SK-N-SH treated with all-trans-retinoic acid at 6 μM for 48 hours (cell line): ENCODE results near the gene UGT1A1.

Experiments used
- ATAC-seq: fragments of 200-7000 bp; cut with Tn5 transposase; 3 replicates; pipeline ENCODE4 v1.9.1; 2020; ENCODE audit warnings: mild to moderate bottlenecking, moderate library complexity
- ARNTL ChIP-seq: fragments of 450-650 bp; formaldehyde crosslinking; IDR thresholded peaks from 2 replicates; pipeline ENCODE4 v1.5.0; 2020; ENCODE audit warnings: low read depth, mild to moderate bottlenecking, moderate library complexity, borderline replicate concordance
- BACH2 ChIP-seq: fragments of 250-450 bp; sonication (Bioruptor Pico); IDR thresholded peaks from 2 replicates; pipeline ENCODE4 v1.9.0; 2021; ENCODE audit warnings: mild to moderate bottlenecking, borderline replicate concordance
- CSDC2 ChIP-seq: fragments of 250-450 bp; sonication (Bioruptor Pico); IDR thresholded peaks from 2 replicates; pipeline ENCODE4 v1.5.0; 2020; ENCODE audit warnings: mild to moderate bottlenecking, moderate library complexity
- CSRNP3 ChIP-seq: fragments of 250-450 bp; sonication (Bioruptor Pico); IDR thresholded peaks from 2 replicates; pipeline ENCODE4 v1.5.1; 2021; ENCODE audit warnings: mild to moderate bottlenecking, moderate library complexity
- ESRRG ChIP-seq: fragments of 250-450 bp; sonication (Bioruptor Pico); IDR thresholded peaks from 2 replicates; pipeline ENCODE4 v1.6.1; 2021; ENCODE audit warnings: mild to moderate bottlenecking
- GLIS3 ChIP-seq: fragments of 250-450 bp; sonication (Bioruptor Pico); IDR thresholded peaks from 2 replicates; pipeline ENCODE4 v1.5.0; 2020; ENCODE audit warnings: mild to moderate bottlenecking, moderate library complexity
- ISL1 ChIP-seq: fragments of 250-450 bp; sonication (Bioruptor Pico); IDR thresholded peaks from 2 replicates; pipeline ENCODE4 v2.1.2; 2022; ENCODE audit warnings: mild to moderate bottlenecking, moderate library complexity
- OSR1 ChIP-seq: fragments of 250-450 bp; sonication (Bioruptor Pico); IDR thresholded peaks from 2 replicates; pipeline ENCODE4 v1.8.0; 2022; ENCODE audit warnings: moderate library complexity, mild to moderate bottlenecking, inconsistent platforms
- PATZ1 ChIP-seq: fragments of 250-450 bp; sonication (Bioruptor Pico); IDR thresholded peaks from 2 replicates; pipeline ENCODE4 v1.8.0; 2020; ENCODE audit warnings: mild to moderate bottlenecking, moderate library complexity, borderline replicate concordance
- POU6F1 ChIP-seq: fragments of 250-450 bp; sonication (Bioruptor Pico); IDR thresholded peaks from 2 replicates; pipeline ENCODE4 v1.8.0; 2021; ENCODE audit warnings: low read depth, mild to moderate bottlenecking, moderate library complexity, borderline replicate concordance
- PPARA ChIP-seq: fragments of 250-450 bp; sonication (Bioruptor Pico); IDR thresholded peaks from 2 replicates; pipeline ENCODE4 v1.5.0; 2020; ENCODE audit warnings: mild to moderate bottlenecking, borderline replicate concordance
- RARB ChIP-seq: fragments of 250-450 bp; sonication (Bioruptor Pico); IDR thresholded peaks from 2 replicates; pipeline ENCODE4 v1.8.0; 2021; ENCODE audit warnings: mild to moderate bottlenecking, moderate library complexity
- SNAI2 ChIP-seq: fragments of 250-450 bp; sonication (Bioruptor Pico); IDR thresholded peaks from 2 replicates; pipeline ENCODE4 v1.5.0; 2020; ENCODE audit warnings: mild to moderate bottlenecking, moderate library complexity
- TCF4 ChIP-seq: fragments of 250-450 bp; sonication (Bioruptor Pico); IDR thresholded peaks from 2 replicates; pipeline ENCODE4 v1.8.0; 2021; ENCODE audit warnings: mild to moderate bottlenecking, moderate library complexity, borderline replicate concordance
- TOX ChIP-seq: fragments of 250-450 bp; sonication (Bioruptor Pico); IDR thresholded peaks from 2 replicates; pipeline ENCODE4 v1.8.0; 2021; ENCODE audit warnings: mild to moderate bottlenecking, moderate library complexity, borderline replicate concordance
- TSHZ2 ChIP-seq: fragments of 250-450 bp; sonication (Bioruptor Pico); IDR thresholded peaks from 2 replicates; pipeline ENCODE4 v1.5.0; 2020; ENCODE audit warnings: mild to moderate bottlenecking, moderate library complexity
- ZC3H10 ChIP-seq: fragments of 250-450 bp; sonication (Bioruptor Pico); IDR thresholded peaks from 2 replicates; pipeline ENCODE4 v1.5.1; 2021; ENCODE audit warnings: mild to moderate bottlenecking, moderate library complexity
- ZFP3 ChIP-seq: fragments of 250-450 bp; sonication (Bioruptor Pico); IDR thresholded peaks from 2 replicates; pipeline ENCODE4 v1.5.0; 2020; ENCODE audit warnings: mild to moderate bottlenecking, moderate library complexity
- ZFP30 ChIP-seq: fragments of 450-650 bp; formaldehyde crosslinking; IDR thresholded peaks from 2 replicates; pipeline ENCODE4 v1.5.0; 2022; ENCODE audit warnings: mild to moderate bottlenecking, moderate library complexity
- ZNF565 ChIP-seq: fragments of 450-650 bp; formaldehyde crosslinking; conservative IDR thresholded peaks from 2 replicates; pipeline ENCODE4 v1.5.0; 2020; ENCODE audit warnings: low read depth, mild to moderate bottlenecking, moderate library complexity
- ZNF70 ChIP-seq: fragments of 450-650 bp; formaldehyde crosslinking; IDR thresholded peaks from 2 replicates; pipeline ENCODE4 v1.5.0; 2020; ENCODE audit warnings: mild to moderate bottlenecking, moderate library complexity
- ZNF8 ChIP-seq: fragments of 450-650 bp; formaldehyde crosslinking; IDR thresholded peaks from 2 replicates; pipeline ENCODE4 v1.5.0; 2020; ENCODE audit warnings: mild to moderate bottlenecking, moderate library complexity

The UGT1A1 gene

GRCh38 chr2:233760043-233760442 lies at the start of gene UGT1A1:
UGT1A1 (plus strand) TSS chr2:233760270; CDS start chr2:233760288, 18 bp downstream.
- no peak for ATAC-seq
- no peak for TF ChIP-seq RARB (CRISPR knock-in tag)

- ATAC-seq: peak; percentile 99
- no peak for TF ChIP-seq CSDC2 (CRISPR knock-in tag)
- TF ChIP-seq ISL1 (CRISPR knock-in tag): no peak
- no peak for TF ChIP-seq SNAI2 (CRISPR knock-in tag)
- TF ChIP-seq TSHZ2 (CRISPR knock-in tag): no peak
- TF ChIP-seq ZNF8 (CRISPR knock-in tag): no peak
- no peak for TF ChIP-seq ZNF70 (CRISPR knock-in tag)
- no peak for TF ChIP-seq RARB (CRISPR knock-in tag)
- TF ChIP-seq POU6F1 (CRISPR knock-in tag): no peak
- TF ChIP-seq GLIS3 (CRISPR knock-in tag): no peak
- TF ChIP-seq ZC3H10: no peak
- TF ChIP-seq ARNTL (CRISPR knock-in tag): no peak
- TF ChIP-seq ZFP3 (CRISPR knock-in tag): no peak
- no peak for TF ChIP-seq OSR1 (CRISPR knock-in tag)
- TF ChIP-seq PATZ1: no peak
- TF ChIP-seq ZFP30 (CRISPR knock-in tag): no peak
- no peak for TF ChIP-seq BACH2 (CRISPR knock-in tag)
- TF ChIP-seq ESRRG: no peak
- no peak for TF ChIP-seq TCF4 (CRISPR knock-in tag)
Measured at GRCh38 chr2:233711312-233712008, 48.6 kb upstream of the UGT1A1 start.

GRCh38 chr2:233712611-233713261 lies 47.3 kb upstream of the UGT1A1 start, which contains the start of gene UGT1A5:
UGT1A5 (plus strand) TSS chr2:233712907; CDS start chr2:233712992, 85 bp downstream.
- ATAC-seq: no peak
- TF ChIP-seq BACH2 (CRISPR knock-in tag) (no peak), ESRRG (no peak), ZFP30 (CRISPR knock-in tag) (no peak), OSR1 (CRISPR knock-in tag) (no peak), RARB (CRISPR knock-in tag) (no peak), PPARA (no peak), ZNF565 (CRISPR knock-in tag) (no peak), GLIS3 (CRISPR knock-in tag) (no peak), ZFP3 (CRISPR knock-in tag) (no peak), TOX (CRISPR knock-in tag) (no peak), TCF4 (CRISPR knock-in tag) (no peak), TSHZ2 (CRISPR knock-in tag) (no peak), CSRNP3 (CRISPR knock-in tag) (no peak), SNAI2 (CRISPR knock-in tag) (no peak), ZC3H10 (no peak), PATZ1 (no peak)
